Mesodermal cell (in vitro differentiated cells): ENCODE results near the gene RNF151.

Experiments used
- H3K27ac ChIP-seq: 2 replicates; pipeline ENCODE4 v1.7.0; 2013; ENCODE audit warnings: mild to moderate bottlenecking, low read depth, low read length, moderate library complexity; ENCODE audit not compliant: severe bottlenecking
- H3K36me3 ChIP-seq: 2 replicates; pipeline ENCODE4 v1.7.1; 2013; ENCODE audit warnings: mild to moderate bottlenecking, low read length, moderate library complexity; ENCODE audit not compliant: control insufficient read depth, insufficient read depth
- H3K4me1 ChIP-seq: one replicate; pipeline ENCODE4 v1.7.1; 2013; ENCODE audit warnings: mild to moderate bottlenecking, low read length; ENCODE audit not compliant: insufficient read depth, control insufficient read depth, poor library complexity, severe bottlenecking
- H3K4me3 ChIP-seq: 2 replicates; pipeline ENCODE4 v1.7.0; 2013; ENCODE audit warnings: low read length, control low read depth, mild to moderate bottlenecking; ENCODE audit not compliant: insufficient read depth, poor library complexity, severe bottlenecking; ENCODE audit errors: extremely low read depth
- H3K9me3 ChIP-seq: 2 replicates; pipeline ENCODE4 v1.7.1; 2013; ENCODE audit warnings: mild to moderate bottlenecking, low read length, moderate library complexity; ENCODE audit not compliant: control insufficient read depth
- WGBS, 2 experiments: methylation state at CpG; one replicate each; pipeline ENCODE4 v1.1.5; 2013; ENCODE audit warnings: missing lambda C conversion rate in 2 of 2; ENCODE audit not compliant: insufficient coverage in 2 of 2; 5-methylcytosine and 5-hydroxymethylcytosine counted together

The RNF151 gene

GRCh38 chr16:2016407-2016922 is 49.8 kb downstream of the RNF151 start:
- H3K27ac ChIP-seq = no peak overlapping the region
- H3K4me3 ChIP-seq = no peak overlapping the region
- 52 to 58% methylated on average over 11 to 12 of the region's 13 CpGs for WGBS, 2 experiments
- H3K36me3 ChIP-seq = no peaks in the 10 kb centered on the region
- H3K9me3 ChIP-seq = no peaks in the 10 kb centered on the region
- H3K4me1 ChIP-seq = no peaks in the 10 kb centered on the region
